ENCODE measurements around the gene GAB2. TPM values are rescaled to one million over a fixed set of nuclear protein-coding genes. Genes with fewer than 3 reads are reported as not detected.

Gene GAB2
- total RNA-seq, 3 donors from 2014 or later, result 21.5 to 36.1 (median 26.6) TPM

DNA sequence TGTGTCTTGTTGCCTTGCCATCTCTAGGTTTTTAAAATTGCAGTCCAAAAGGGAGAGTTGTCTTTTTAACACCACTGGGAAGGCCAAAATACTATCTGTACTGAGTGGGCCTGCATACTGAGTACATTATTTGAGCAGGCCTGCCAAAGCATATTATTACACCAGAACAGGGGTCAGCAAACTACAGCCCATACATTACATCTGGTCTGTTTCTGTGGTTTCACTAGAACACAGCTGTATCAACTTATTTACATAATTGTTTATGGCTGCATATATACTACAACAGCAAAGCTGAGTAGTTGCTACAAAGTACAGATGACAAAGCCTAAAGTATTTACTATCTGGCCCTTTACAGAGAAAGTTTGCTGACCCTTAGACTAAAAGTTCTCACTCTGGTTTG is 154.9 kb downstream of the GAB2 start:
- peaks cover 5% of the 10 kb centered on the region for H3K4me1 ChIP-seq (ENCODE audit: low read depth)
- no peak for ATAC-seq
- H3K4me3 ChIP-seq, result no peak overlapping the region
- TF ChIP-seq, protein P1, sequence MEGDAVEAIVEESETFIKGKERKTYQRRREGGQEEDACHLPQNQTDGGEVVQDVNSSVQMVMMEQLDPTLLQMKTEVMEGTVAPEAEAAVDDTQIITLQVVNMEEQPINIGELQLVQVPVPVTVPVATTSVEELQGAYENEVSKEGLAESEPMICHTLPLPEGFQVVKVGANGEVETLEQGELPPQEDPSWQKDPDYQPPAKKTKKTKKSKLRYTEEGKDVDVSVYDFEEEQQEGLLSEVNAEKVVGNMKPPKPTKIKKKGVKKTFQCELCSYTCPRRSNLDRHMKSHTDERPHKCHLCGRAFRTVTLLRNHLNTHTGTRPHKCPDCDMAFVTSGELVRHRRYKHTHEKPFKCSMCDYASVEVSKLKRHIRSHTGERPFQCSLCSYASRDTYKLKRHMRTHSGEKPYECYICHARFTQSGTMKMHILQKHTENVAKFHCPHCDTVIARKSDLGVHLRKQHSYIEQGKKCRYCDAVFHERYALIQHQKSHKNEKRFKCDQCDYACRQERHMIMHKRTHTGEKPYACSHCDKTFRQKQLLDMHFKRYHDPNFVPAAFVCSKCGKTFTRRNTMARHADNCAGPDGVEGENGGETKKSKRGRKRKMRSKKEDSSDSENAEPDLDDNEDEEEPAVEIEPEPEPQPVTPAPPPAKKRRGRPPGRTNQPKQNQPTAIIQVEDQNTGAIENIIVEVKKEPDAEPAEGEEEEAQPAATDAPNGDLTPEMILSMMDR (IDR thresholded peaks at IDR 0.05), result no peak
- intact Hi-C loops (cut with DNase I, micrococcal nuclease), result no loop called here
- H3K36me3 ChIP-seq (ENCODE audit: low read depth), result no peaks in the 10 kb centered on the region
- no peaks in the 10 kb centered on the region for H3K9me3 ChIP-seq
- DNase-seq, result no peak

DNA sequence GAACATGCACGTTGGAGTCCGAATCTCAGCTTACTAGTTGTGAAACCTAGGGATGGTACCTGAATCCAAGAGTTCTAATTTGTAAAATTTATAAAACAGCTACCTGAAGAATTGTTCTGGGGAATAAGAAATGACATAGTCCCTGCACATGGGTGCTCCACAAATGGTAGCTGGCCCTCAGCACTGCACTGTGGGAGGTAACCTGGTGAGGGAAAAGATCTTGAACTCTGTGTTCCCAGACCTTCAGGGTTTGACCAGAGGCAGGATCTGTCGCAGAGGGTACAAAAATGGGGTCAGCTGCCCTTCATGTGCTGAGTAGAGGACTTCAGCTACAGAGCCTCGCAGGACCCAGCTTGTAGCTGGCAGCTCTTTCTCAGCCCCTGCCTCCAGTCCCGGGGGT is 155.4 kb downstream of the GAB2 start:
- H3K4me1 ChIP-seq (ENCODE audit: low read depth), result peaks cover 5% of the 10 kb centered on the region
- H3K9me3 ChIP-seq, result no peaks in the 10 kb centered on the region
- H3K4me3 ChIP-seq, result no peak overlapping the region
- no peaks in the 10 kb centered on the region for H3K36me3 ChIP-seq (ENCODE audit: low read depth)
- DNase-seq (no peak), ATAC-seq (no peak)
- TF ChIP-seq, protein P1 (IDR thresholded peaks at IDR 0.05), result no peak
- intact Hi-C loops (cut with DNase I, micrococcal nuclease), result no loop called here

DNA sequence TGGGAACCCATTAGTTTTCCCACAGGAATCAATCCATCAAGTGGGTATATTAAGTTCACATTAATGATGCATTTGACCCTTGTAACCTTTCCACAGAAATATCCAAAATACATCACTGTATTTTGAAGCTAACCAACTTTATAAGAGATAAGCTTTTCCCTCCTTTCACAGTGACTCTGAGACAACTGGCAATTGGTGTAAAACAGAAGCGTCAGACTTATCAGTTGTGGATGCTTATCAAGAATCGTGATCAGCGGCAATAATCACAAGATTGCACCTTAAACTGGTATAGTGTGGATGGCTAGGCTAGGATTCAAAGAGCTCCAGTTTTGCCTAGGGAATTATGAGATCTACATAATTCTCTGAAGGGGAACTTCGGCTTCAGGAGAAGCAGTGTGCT is 155.8 kb downstream of the GAB2 start:
- intact Hi-C loops (cut with DNase I, micrococcal nuclease), result no loop called here

DNA sequence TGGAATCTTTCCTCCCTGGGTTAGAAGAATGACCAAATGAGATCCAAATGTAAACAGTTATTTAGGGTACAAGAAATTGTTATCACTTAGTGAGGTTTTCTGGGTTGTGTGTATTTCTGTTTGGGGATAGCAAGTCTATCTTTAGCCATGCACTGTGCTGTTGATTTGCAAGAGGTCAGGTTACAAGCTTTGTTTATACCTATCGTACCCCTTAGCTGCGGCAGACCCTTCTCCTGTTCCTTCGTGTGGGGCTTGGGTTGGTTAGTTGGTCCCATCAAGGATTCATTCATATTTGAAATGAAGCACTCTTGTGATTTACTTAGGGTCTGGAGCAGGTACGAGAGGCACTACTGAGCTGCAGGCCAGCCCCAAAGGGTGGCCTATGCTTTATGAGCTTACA is 156.3 kb downstream of the GAB2 start:
- Histone ChIP-seq H3K4me3 (no peak overlapping the region), H3K36me3 (ENCODE audit: low read depth) (no peaks in the 10 kb centered on the region), H3K4me1 (ENCODE audit: low read depth) (peaks cover 5% of the 10 kb centered on the region), H3K9me3 (no peaks in the 10 kb centered on the region)
- DNase-seq, result no peak
- TF ChIP-seq, protein P1 (IDR thresholded peaks at IDR 0.05), result no peak
- intact Hi-C loops (cut with DNase I, micrococcal nuclease), result no loop called here
- ATAC-seq, result no peak

More for the DNA sequence above, 155.8 kb downstream of the GAB2 start:
- Histone ChIP-seq H3K4me3 (no peak overlapping the region), H3K9me3 (no peaks in the 10 kb centered on the region), H3K4me1 (ENCODE audit: low read depth) (peaks cover 5% of the 10 kb centered on the region), H3K36me3 (ENCODE audit: low read depth) (no peaks in the 10 kb centered on the region)
- ATAC-seq (no peak), DNase-seq (no peak)
- TF ChIP-seq, protein P1 (IDR thresholded peaks at IDR 0.05), result no peak

DNA sequence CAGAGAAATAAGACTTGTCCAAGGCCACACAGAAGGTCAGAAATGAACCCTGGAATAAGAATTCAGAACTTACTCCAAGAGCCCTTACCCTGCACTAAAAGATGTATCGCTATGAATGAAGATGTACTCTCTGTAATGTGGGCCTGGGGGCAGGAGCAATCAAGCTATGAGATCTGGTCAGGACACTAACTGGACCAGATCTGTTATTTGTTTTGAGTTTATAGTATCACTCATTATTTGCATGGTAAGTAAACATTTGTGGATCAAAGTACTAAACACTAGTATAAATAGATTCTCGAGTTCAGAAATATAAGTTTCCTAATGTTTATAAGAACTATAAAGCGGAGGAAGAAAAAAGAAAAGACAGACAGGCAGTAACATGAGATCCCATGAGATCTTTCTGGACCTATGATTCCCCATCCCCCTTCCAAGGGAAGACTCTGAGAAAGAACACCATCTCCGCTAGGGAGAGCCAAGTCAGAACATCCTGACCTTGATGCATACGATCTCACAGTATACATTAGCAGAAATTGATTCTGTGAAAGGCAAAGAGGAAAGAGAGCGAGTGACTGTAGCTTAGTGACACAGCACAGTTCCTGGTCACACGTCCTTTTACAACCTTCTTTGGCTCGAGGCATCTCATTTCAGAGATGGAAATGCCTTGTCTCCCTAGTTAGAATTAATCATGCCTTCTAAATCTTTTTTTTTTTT is 157.7 kb downstream of the GAB2 start:
- intact Hi-C loops (cut with DNase I, micrococcal nuclease), result no loop called here
- peaks cover 5% of the 10 kb centered on the region for H3K4me1 ChIP-seq (ENCODE audit: low read depth)
- TF ChIP-seq, protein P1 (IDR thresholded peaks at IDR 0.05), result no peak
- DNase-seq, result no peak
- no peak overlapping the region for H3K4me3 ChIP-seq
- peak; percentile 34 for ATAC-seq
- no peaks in the 10 kb centered on the region for H3K9me3 ChIP-seq
- H3K36me3 ChIP-seq (ENCODE audit: low read depth), result no peaks in the 10 kb centered on the region
